DOHH2 (cell line): ENCODE measurements around the gene FCER1G.

Experiments used
- CTCF ChIP-seq: fragments of 200-600 bp; sonication (generic); IDR thresholded peaks from one replicate; pipeline ENCODE4 v1.5.1; 2014; ENCODE audit warnings: antibody characterized with exemption, mild to moderate bottlenecking, low read depth, low read length; ENCODE audit not compliant: poor library complexity, severe bottlenecking
- EZH2phosphoT487 ChIP-seq: fragments of 200-600 bp; sonication (generic); IDR thresholded peaks from 2 replicates; pipeline ENCODE4 v1.6.1; 2017; ENCODE audit warnings: borderline replicate concordance, mild to moderate bottlenecking, antibody characterized with exemption, low read length, moderate library complexity, mixed read lengths

GRCh38 chr1:161226759-161227158, 11.7 kb downstream of the FCER1G start:
- no peak for TF ChIP-seq CTCF
- no peak for TF ChIP-seq EZH2phosphoT487
